H9 (cell line): ENCODE measurements around the gene TSPEAR. TPM values are rescaled to one million over a fixed set of nuclear protein-coding genes. Genes with fewer than 3 reads are reported as not detected.
A peak's percentile ranks its signal among the peaks of the same experiment; 100 is the strongest.

Experiments
- DNase-seq: peaks from one replicate; pipeline ENCODE4 v3.0.0-alpha.2; 2017
- H2AFZ ChIP-seq: one replicate; pipeline ENCODE4 v1.6.1; 2013; ENCODE audit warnings: mild to moderate bottlenecking, low read length, control low read depth, moderate library complexity
- H2AK5ac ChIP-seq: 2 replicates; pipeline ENCODE4 v1.6.1; 2013; ENCODE audit warnings: low read length, control low read depth, mixed read lengths; ENCODE audit not compliant: insufficient read length
- H2BK120ac ChIP-seq: one replicate; pipeline ENCODE4 v1.6.1; 2013; ENCODE audit warnings: low read depth, mild to moderate bottlenecking, low read length, control low read depth, inconsistent platforms; ENCODE audit not compliant: poor library complexity, severe bottlenecking
- H2BK12ac ChIP-seq: 2 replicates; pipeline ENCODE4 v1.6.1; 2013; ENCODE audit warnings: low read length, control low read depth, mixed read lengths, low read depth; ENCODE audit not compliant: insufficient read length
- H2BK15ac ChIP-seq: 2 replicates; pipeline ENCODE4 v1.6.1; 2013; ENCODE audit warnings: low read depth, low read length, control low read depth
- H2BK20ac ChIP-seq: one replicate; pipeline ENCODE4 v1.6.1; 2013; ENCODE audit warnings: low read depth, mild to moderate bottlenecking, low read length, control low read depth, inconsistent platforms; ENCODE audit not compliant: poor library complexity, severe bottlenecking
- H2BK5ac ChIP-seq: 2 replicates; pipeline ENCODE4 v1.6.1; 2013; ENCODE audit warnings: low read length, control low read depth, mixed read lengths; ENCODE audit not compliant: insufficient read length
- H3K14ac ChIP-seq: 2 replicates; pipeline ENCODE4 v1.6.1; 2013; ENCODE audit warnings: low read length, control low read depth; ENCODE audit not compliant: insufficient read depth
- H3K18ac ChIP-seq: 2 replicates; pipeline ENCODE4 v1.6.1; 2013; ENCODE audit warnings: low read depth, mild to moderate bottlenecking, mixed read lengths, low read length, control low read depth; ENCODE audit not compliant: insufficient read length
- H3K23ac ChIP-seq: 2 replicates; pipeline ENCODE4 v1.6.1; 2013; ENCODE audit warnings: low read length, control low read depth, mixed read lengths, low read depth; ENCODE audit not compliant: insufficient read length
- H3K23me2 ChIP-seq: 2 replicates; pipeline ENCODE4 v1.6.1; 2013; ENCODE audit warnings: low read depth, mild to moderate bottlenecking, mixed read lengths, low read length, control low read depth; ENCODE audit not compliant: insufficient read length, poor library complexity, severe bottlenecking
- H3K27ac ChIP-seq: 2 replicates; pipeline ENCODE4 v1.5.1; 2013; ENCODE audit warnings: low read length, control low read depth, mixed read lengths, low read depth; ENCODE audit not compliant: insufficient read length
- H3K27me3 ChIP-seq: 2 replicates; pipeline ENCODE4 v1.6.1; 2013; ENCODE audit warnings: low read length, control low read depth, inconsistent platforms; ENCODE audit not compliant: insufficient read depth
- H3K4ac ChIP-seq: 2 replicates; pipeline ENCODE4 v1.6.1; 2013; ENCODE audit warnings: low read depth, mild to moderate bottlenecking, control low read depth, inconsistent platforms, low read length, moderate library complexity
- H3K4me1 ChIP-seq: 2 replicates; pipeline ENCODE4 v1.6.1; 2013; ENCODE audit warnings: low read length, control low read depth, inconsistent platforms; ENCODE audit not compliant: insufficient read depth
- H3K4me2 ChIP-seq: 2 replicates; pipeline ENCODE4 v1.6.1; 2013; ENCODE audit warnings: low read length, control low read depth, mixed read lengths; ENCODE audit not compliant: insufficient read length, insufficient read depth
- H3K56ac ChIP-seq: 2 replicates; pipeline ENCODE4 v1.6.1; 2013; ENCODE audit warnings: low read depth, mild to moderate bottlenecking, mixed read lengths, low read length, control low read depth; ENCODE audit not compliant: insufficient read length
- H3K79me1 ChIP-seq: 2 replicates; pipeline ENCODE4 v1.6.1; 2013; ENCODE audit warnings: low read depth, mild to moderate bottlenecking, moderate library complexity, low read length, control low read depth, inconsistent platforms; ENCODE audit not compliant: insufficient read depth, poor library complexity, severe bottlenecking
- H3K79me2 ChIP-seq: 2 replicates; pipeline ENCODE4 v1.6.1; 2013; ENCODE audit warnings: low read length, control low read depth, inconsistent platforms; ENCODE audit not compliant: insufficient read depth
- H3K9ac ChIP-seq: 2 replicates; pipeline ENCODE4 v1.6.1; 2013; ENCODE audit warnings: low read length, control low read depth, mixed read lengths; ENCODE audit not compliant: insufficient read length; ENCODE audit errors: extremely low read depth
- H3K9me3 ChIP-seq: one replicate; pipeline ENCODE4 v1.6.1; 2013; ENCODE audit warnings: low read depth, low read length, inconsistent platforms; ENCODE audit not compliant: control insufficient read depth
- H3T11ph ChIP-seq: one replicate; pipeline ENCODE4 v1.6.1; 2013; ENCODE audit warnings: mild to moderate bottlenecking, low read length, control low read depth, inconsistent platforms
- H4K20me1 ChIP-seq: one replicate; pipeline ENCODE4 v1.6.1; 2013; ENCODE audit not compliant: control insufficient read depth, insufficient read length, insufficient read depth
- H4K5ac ChIP-seq: 2 replicates; pipeline ENCODE4 v1.6.1; 2013; ENCODE audit warnings: low read depth, mild to moderate bottlenecking, mixed read lengths, low read length, control low read depth; ENCODE audit not compliant: insufficient read length
- H4K8ac ChIP-seq: replicated peaks from 2 replicates; pipeline ENCODE4 v1.6.1; 2013; ENCODE audit warnings: low read length, control low read depth, mixed read lengths, low read depth; ENCODE audit not compliant: insufficient read length
- H4K91ac ChIP-seq: 2 replicates; pipeline ENCODE4 v1.6.1; 2013; ENCODE audit warnings: low read depth, mild to moderate bottlenecking, moderate library complexity, mixed read lengths, low read length, control low read depth; ENCODE audit not compliant: insufficient read length
- H3K27ac Mint-ChIP-seq, 3 experiments: 2 replicates in 2 of 3; 3 replicates in 1 of 3; pipeline ENCODE4 v1.8.0; 2020 to 2021; ENCODE audit warnings: mixed read lengths in 3 of 3, mild to moderate bottlenecking in 1 of 3, moderate library complexity in 1 of 3
- H3K27me3 Mint-ChIP-seq: 2 replicates; pipeline ENCODE4 v1.8.0; 2021; ENCODE audit warnings: low read depth, mild to moderate bottlenecking, moderate library complexity, mixed read lengths
- H3K36me3 Mint-ChIP-seq, 3 experiments: 2 replicates in 2 of 3; 3 replicates in 1 of 3; pipeline ENCODE4 v1.8.0; 2020 to 2021; ENCODE audit warnings: low read depth in 3 of 3, mixed read lengths in 3 of 3; ENCODE audit not compliant: insufficient read depth in 1 of 3
- H3K4me1 Mint-ChIP-seq, 2 experiments: 2 replicates each; pipeline ENCODE4 v1.8.0; 2020; ENCODE audit warnings: mixed read lengths in 2 of 2
- H3K4me3 Mint-ChIP-seq, 2 experiments: 2 replicates in 1 of 2; 3 replicates in 1 of 2; pipeline ENCODE4 v1.8.0; 2020 to 2021; ENCODE audit warnings: mild to moderate bottlenecking in 2 of 2, mixed read lengths in 2 of 2, moderate library complexity in 1 of 2
- H3K9me3 Mint-ChIP-seq, 2 experiments: 2 replicates in 1 of 2; 3 replicates in 1 of 2; pipeline ENCODE4 v1.8.0; 2020; ENCODE audit warnings: mild to moderate bottlenecking in 2 of 2, mixed read lengths in 2 of 2, moderate library complexity in 1 of 2
- WGBS: extraction: QIAGEN DNeasy Blood & Tissue Kit; methylation state at CpG from one replicate; pipeline ENCODE4 v1.1.7; 2013; ENCODE audit warnings: missing lambda C conversion rate, low lambda C conversion rate, mixed read lengths; ENCODE audit not compliant: insufficient read length; ENCODE audit errors: extremely low coverage; 5-methylcytosine and 5-hydroxymethylcytosine counted together
- total RNA-seq: library from RNA; stranded (reverse); gene quantifications from 2 replicates; pipeline ENCODE4 v1.2.1, GENCODE V29; 2021
- TF ChIP-seq, protein P1 (sequence below): fragments of 200-600 bp; sonication (generic); conservative IDR thresholded peaks from 3 replicates; pipeline ENCODE4 v1.8.0; 2021; ENCODE audit warnings: antibody characterized with exemption, mild to moderate bottlenecking

Gene TSPEAR
- total RNA-seq, 1 experiment from 2014 or later = 1.3 TPM

DNA sequence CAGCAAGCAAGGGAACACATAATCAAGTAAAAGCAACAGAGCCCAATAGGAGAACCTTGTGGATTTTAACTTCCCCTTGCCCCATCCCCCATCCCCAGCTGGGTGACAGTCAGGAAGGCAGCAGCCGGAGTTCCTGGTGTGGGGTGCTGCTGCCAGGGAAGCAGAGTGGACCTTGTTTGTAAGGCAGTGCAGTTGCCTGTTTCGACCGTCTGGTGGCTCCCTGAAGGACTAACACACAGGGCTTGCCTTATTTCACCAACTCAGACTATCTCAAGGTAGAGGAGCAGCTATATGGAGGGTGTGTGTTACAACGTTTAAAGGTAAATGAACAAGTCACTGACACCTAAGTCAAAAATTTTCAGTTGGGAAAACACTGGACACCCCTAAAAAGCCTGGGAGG lies 92.9 kb downstream of the TSPEAR start:
- Histone ChIP-seq H4K20me1 (no peaks in the 10 kb centered on the region), H3K23ac (no peak overlapping the region), H2AK5ac (no peak overlapping the region), H3K27ac (no peak overlapping the region), H2BK12ac (no peak overlapping the region), H3K4ac (no peak overlapping the region), H3K9ac (no peak overlapping the region), H3K4me1 (no peaks in the 10 kb centered on the region), H4K5ac (no peak overlapping the region), H3K4me2 (no peak overlapping the region), H3K27me3 (no peaks in the 10 kb centered on the region), H3K79me1 (no peaks in the 10 kb centered on the region), H3T11ph (no peak overlapping the region), H4K8ac (no peak overlapping the region), H3K18ac (no peak overlapping the region), H2BK120ac (no peak overlapping the region), H3K79me2 (no peaks in the 10 kb centered on the region), H3K56ac (no peak overlapping the region), H3K9me3 (peaks cover 4% of the 10 kb centered on the region), H4K91ac (no peak overlapping the region), H3K14ac (no peak overlapping the region), H2BK20ac (no peak overlapping the region), H2AFZ (no peak overlapping the region), H2BK15ac (no peak overlapping the region), H3K23me2 (no peaks in the 10 kb centered on the region), H2BK5ac (no peak overlapping the region)
- no CpG with 5 or more reads among the region's 4 CpGs for WGBS
- no peak overlapping the region for H3K4me3 Mint-ChIP-seq
- H3K27ac Mint-ChIP-seq = no peak overlapping the region
- TF ChIP-seq, protein P1, sequence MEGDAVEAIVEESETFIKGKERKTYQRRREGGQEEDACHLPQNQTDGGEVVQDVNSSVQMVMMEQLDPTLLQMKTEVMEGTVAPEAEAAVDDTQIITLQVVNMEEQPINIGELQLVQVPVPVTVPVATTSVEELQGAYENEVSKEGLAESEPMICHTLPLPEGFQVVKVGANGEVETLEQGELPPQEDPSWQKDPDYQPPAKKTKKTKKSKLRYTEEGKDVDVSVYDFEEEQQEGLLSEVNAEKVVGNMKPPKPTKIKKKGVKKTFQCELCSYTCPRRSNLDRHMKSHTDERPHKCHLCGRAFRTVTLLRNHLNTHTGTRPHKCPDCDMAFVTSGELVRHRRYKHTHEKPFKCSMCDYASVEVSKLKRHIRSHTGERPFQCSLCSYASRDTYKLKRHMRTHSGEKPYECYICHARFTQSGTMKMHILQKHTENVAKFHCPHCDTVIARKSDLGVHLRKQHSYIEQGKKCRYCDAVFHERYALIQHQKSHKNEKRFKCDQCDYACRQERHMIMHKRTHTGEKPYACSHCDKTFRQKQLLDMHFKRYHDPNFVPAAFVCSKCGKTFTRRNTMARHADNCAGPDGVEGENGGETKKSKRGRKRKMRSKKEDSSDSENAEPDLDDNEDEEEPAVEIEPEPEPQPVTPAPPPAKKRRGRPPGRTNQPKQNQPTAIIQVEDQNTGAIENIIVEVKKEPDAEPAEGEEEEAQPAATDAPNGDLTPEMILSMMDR = peak; percentile 64
- peaks cover 4% of the 10 kb centered on the region for H3K27me3 Mint-ChIP-seq
- peak; percentile 68 for DNase-seq
- H3K36me3 Mint-ChIP-seq = peaks cover 11 to 30% (median 20%) of the 10 kb centered on the region in 3 experiments
- H3K9me3 Mint-ChIP-seq = peaks cover 33 to 38% of the 10 kb centered on the region in 2 experiments
- H3K4me1 Mint-ChIP-seq = peaks cover 27% of the 10 kb centered on the region in 2 experiments
